Measurements from ENCODE around the gene DAND5.

Gene DAND5

DNA sequence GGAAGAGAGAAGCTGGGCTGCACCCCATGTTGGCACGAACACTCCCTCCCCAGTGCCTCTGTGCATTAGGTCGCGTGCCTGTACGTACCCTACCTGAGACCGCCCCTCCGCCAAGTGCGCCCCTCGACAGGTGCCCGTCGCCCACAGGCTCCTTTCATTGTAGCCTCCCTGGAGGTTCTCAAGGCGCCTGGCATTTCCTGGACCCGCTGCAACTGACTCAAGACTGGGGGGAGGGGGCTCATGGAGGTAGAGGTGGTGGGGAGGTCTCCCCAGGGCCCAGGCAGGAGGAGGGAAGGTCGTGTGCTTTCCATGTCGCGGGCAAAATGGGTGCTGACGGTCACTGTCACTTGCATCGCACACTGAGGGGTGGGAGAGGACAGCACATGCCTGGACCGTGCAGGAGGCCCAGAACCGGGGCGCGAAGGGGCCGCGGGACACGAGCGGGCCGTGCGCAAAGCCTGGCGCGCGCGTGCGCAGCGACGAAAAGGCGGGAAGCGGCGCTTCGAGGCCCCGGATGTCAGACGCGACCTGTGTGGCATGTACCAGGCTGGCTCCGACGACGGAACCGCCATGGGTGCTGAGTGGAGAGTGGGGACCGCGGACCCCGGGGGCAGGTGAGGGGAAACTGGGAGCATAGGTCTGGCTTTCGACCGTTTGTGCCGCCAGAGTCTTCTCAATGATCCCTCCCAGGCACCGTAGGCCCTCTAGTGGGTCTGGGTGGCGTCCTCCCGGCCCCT is 42.4 kb downstream of the DAND5 start:
- peak; percentile 48 for DNase-seq

DNA sequence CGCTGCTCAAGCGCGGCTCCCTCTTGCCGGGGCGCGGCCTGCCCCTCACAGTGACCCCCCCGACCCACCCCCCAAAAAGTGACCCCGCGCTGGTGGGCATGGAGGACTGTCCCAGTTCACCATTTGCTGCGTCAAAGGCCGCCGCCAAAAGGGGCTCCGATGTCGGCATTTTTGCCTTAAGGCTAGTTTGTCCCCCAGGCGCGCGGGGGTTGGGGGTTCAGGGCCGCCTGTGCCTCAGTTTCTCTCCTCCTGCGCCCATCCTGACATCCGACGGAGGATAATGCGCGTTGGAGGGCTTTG is 43.0 kb downstream of the DAND5 start:
- DNase-seq, result no peak

DNA sequence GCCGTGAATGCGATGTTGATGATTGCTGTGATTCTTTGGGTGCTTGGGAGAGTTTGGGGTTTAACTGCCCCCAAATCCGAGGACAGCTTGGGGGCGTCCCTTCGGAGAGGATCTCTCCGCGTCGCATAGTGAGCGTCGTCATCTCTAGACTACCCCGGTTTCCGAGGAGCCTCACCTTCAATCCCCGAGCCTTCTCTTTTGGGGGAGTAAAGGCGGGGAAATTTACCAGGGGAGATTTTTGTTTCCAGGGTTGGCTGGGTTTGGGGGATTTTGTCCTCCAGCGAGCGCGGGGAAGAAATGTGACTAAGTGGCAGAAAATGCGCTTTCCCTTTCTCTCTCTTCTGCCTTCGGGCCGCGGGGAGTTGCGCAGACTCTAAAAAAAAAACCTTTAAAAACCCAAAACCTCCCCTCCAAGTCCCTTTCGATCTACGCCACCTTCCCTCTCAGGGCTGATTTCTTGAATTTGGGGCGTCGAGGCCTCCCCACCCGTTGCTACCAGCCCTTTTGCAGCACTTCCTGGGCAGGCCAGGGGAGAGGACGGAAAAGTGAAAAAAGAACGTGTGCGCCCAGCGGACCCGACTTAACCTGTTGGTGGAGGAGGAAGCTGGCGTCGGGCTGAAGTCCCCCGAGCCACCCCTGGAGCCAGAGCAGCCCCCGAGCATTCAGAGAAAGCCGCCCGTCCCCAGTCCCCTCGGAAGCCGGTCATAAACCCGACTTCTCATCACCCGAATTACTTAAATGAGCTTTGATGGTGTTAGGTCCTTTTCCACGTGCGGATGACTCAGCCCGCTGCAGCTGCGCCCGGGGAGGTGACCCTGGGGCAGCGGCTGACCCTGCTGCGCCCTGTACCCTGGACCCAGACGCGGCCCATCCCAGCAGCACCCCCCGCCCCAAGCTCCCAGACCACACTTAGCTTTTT is 43.6 kb downstream of the DAND5 start:
- DNase-seq, result peak; percentile 57

DNA sequence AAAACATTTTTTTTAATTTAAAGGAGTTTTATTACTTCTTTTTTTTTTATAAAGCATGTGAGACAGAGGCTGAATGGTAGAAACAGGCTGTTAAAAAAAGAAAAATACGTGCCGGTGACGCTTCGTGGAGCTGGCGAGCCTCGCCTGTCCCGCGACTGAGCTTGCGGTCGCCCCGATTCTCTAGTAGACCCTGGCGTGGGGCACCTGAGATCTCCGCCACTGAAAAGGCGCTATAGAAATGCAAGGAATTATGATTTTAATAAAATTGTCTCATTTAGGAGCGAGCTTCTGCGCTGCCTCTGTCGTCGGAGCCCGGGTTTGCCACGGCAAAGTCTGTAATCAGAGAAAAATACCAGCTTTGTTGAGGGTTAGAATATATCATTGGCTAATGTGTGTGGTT is 44.3 kb downstream of the DAND5 start:
- peak; percentile 30 for DNase-seq

GRCh38 chr19:13014101-13014920 is 44.9 kb downstream of the DAND5 start:
- peak; percentile 54 for DNase-seq

DNA sequence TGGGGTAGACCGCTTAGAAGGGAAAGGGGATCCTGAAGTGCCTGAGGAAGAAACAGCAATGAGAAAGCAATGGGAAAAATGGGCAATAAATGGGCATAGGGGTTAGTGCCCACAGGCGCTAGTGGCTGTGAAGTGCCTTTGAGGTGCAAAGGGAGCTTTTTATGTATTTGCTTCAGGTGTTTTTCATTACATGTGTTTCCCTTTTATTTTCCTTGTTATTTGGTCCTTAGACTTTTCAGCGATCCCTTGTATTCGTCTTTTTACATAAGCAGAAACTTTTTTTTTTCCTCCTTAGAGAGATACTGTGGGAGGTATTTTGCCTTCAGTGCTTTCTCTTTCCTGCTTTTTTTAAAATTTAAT is 45.5 kb downstream of the DAND5 start:
- no peak for DNase-seq

GRCh38 chr19:13015361-13016223 is 46.2 kb downstream of the DAND5 start:
- DNase-seq, result peak; percentile 51

GRCh38 chr19:13016245-13016627 is 46.9 kb downstream of the DAND5 start:
- no peak for DNase-seq

- no peak for DNase-seq
These were observed 47.4 kb downstream of the DAND5 start for GRCh38 chr19:13016628-13017305.

DNA sequence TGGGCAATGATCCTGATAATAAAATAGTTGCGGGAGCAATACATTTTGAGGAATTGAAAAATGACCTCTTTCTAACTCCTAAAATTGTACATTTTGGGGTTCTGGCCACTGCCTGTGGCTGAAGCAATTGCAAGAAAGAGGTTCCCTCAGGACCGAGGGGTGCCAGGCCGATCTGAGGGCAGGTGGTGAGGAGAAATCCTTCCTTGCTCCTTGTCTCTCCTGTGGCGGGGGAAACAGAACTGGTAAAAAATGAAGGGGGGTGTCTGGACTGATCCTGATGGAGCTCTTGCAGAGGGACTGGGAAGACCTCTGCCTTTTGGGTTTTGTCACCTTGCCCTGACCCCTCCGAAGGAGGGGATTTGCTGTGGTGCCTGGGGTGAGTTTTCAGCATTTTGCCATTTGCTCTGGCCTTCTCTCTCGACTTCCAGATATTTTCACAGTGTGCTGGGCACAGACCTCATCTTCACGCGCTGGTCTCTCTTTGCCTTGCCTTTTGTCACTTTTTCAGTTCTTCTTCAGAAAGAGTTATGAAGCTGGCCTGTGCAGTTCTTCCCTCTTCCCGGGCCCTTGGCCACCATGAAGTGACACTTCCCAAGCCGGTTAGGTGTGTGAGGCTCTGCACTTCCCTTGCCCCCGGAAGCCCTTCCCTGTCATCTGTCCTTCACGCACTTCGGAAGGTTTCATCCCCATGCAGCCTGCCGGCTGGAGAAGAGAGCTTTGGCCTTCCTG is 48.1 kb downstream of the DAND5 start:
- DNase-seq, result no peak

DNA sequence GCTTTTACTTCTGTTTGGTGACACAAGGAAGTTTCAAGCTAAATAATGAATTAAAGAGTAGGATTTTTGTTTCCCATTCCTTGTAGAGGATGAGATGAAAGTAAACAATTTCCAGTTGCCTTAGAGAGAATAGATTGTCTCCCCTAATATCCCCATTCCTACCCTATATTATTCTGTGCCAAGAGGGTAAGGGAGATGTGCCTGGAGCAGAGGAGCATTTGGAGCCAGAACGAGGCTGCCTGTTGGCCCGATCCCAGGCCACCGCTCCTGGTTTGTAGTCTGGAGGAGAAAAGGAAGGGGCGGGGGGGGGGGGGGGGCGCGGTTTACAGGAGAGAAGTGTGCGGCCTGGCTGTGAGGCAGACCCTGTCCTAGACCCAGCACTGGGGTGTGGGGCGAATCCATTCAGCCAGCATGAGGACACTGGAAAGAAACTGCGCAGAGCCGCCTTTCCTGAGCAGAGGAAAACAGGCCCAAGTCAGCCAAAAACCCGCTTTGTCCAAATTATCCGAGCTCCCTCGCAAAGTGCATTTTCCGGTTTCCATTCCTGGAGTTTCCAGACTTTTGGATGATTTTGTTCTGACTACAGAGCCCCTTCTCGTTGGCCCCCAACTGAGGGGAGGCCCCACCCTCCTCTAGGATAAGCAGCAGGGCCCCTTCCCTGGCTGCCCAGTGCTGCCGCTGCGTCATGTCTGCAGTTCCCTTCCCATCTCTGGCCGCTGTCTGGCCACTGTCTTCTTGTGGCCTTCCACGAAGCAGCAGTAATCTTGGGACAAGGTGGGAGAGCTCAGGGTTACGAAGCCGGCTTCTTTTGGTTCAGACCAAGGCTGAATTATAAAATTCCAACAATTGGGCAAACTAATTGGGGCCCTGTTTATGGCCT is 48.9 kb downstream of the DAND5 start:
- no peak for DNase-seq

GRCh38 chr19:13019332-13019731 is 50.0 kb downstream of the DAND5 start:
- no peak for DNase-seq

- DNase-seq, result no peak
These were observed 50.6 kb downstream of the DAND5 start for GRCh38 chr19:13020002-13020414.

GRCh38 chr19:13022111-13022858 is 52.9 kb downstream of the DAND5 start:
- peak; percentile 42 for DNase-seq

GRCh38 chr19:13022859-13023636 is 53.7 kb downstream of the DAND5 start:
- DNase-seq, result peak; percentile 85

- peak; percentile 34 for DNase-seq
These were observed 54.3 kb downstream of the DAND5 start for GRCh38 chr19:13023656-13024055.

Measured in hematopoietic multipotent progenitor cell treated with erythropoietin and hydrocortisone succinate and interleukin-3 and kit ligand, for 4 days (in vitro differentiated cells).